Dermis microvascular lymphatic vessel endothelial cell (primary cell): ENCODE measurements around the gene ZNHIT2. TPM values are rescaled to one million over a fixed set of nuclear protein-coding genes. Genes with fewer than 3 reads are reported as not detected.
"Not testable (repeated sequence)": the region's sequence is repeated elsewhere in the genome, so short reads cannot be mapped to it uniquely, and the experiment has no call there.

Experiments used
- DNase-seq, 2 donors: peaks; one replicate each; pipeline versions ENCODE4 v3.0.0 to v3.0.0-alpha.2; 2010; ENCODE audit warnings: low read depth in 2 of 2
- total RNA-seq: library from RNA; depleted of rRNA; stranded (reverse); fragments of >200 nt; gene quantifications from 2 replicates; pipeline ENCODE4 v1.2.1, GENCODE V29; 2014

ZNHIT2 gene
- 6.3 and 7.7 TPM in 2 replicates for total RNA-seq

DNA sequence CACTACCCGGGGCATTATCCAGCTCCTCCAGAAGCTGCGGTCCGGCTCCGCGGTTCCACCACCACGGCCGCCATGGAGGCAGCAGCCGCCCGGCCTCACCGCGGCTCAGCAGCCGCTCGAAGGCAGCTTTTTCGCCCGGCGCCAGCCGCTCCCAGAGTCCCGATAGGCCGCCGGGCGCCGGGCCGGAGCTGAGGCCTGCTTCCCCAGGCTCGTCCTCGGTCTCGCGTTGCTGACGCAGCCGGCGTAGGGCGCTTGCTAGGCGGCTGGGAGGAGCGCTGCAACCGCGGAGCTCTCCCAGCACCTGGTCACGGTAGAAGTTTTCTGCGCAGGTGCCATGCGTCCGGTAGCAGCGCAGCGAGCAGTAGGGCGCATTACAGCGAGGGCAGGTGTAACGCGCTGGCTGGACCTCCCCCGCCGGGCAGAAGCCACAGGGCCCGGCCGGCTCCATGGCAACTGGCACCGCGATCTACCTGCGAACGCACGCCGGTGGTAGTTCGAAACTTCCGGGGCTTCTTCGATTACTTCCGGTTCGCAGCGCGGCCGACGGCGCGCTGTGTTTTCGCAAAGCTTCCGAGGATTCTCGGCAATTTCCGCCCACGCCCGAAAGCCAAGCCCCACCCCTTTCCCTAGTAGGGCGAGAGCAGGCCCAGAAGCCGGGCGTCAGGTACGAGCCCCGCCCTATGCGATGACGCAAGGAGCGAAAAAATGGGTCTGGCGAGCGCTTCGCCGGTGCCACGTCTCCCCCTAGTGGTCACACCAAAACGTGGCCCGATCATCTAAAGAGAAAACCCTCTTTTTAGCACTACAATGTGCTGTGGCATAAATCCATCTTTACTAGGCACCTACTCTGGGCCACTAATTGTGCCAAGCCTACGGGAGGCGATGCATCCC is at the start of gene ZNHIT2:
Gene ZNHIT2 (minus strand): TSS at position 496 of the 891 bp plus-strand sequence. CDS start 48 bp downstream, at position 448.
- DNase-seq: peak; percentile 97 to 99

DNA sequence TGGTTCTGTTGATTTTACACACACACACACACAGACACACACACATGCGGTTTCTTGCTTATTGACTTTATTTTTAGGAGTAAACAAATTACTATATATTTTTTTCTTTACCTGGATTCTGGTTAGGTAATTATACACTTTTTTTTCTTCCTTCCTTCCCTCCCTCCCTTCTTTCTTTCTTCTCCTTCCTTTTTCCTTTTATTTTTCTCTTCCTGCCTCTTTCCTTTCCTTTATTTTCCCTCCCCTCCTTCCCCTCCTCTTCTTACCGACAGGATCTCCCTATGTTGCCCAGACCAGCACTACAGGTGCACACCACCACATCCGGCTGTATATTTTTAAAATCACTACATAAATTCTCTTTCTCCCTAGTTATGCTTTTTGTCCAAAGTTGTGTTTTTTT is 49.4 kb upstream of the ZNHIT2 start:
- no peak for DNase-seq

DNA sequence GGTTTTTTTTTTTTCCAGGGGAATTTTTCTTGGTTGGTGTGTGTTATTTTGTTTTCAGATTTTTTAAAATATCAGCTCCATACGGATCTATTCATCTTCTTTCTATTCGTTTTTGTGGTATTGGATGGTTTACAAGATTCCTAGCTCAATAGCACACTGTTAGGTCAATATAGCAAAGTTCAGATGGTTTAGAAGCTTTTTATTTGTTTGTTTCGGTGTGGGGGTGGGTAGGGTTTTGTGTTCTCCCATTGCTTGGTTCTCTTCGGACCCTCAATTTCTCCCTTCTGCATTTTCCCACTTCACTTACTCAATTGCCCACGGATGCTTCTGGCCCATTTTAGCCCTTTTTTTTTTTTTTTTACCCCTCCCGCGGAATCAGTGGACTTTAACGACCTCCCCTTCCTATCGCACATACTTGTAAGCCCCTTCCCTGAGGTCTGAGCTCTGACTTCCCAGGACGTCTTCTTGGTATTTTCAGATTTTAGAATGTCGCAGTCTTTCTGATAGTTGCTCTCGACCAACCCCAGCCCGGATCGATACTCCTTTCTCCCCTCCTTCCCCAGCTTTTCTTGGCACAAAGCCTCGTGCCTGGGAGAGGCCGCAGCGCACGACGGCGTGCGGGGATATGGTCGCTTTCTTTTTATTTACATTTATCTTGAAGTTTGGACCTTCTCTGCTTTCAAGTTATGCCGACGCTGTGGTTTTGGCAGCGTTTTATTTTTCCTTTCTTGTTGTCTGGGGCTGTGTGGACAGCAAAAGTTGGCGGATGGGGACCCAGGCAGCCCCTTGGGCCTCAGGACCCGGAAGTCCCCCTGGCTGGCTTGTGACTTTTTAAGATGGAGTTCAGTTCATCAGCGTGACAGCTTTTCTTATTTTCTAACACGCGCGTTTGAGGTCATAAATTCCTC is 48.2 kb upstream of the ZNHIT2 start:
- DNase-seq: no peak

DNA sequence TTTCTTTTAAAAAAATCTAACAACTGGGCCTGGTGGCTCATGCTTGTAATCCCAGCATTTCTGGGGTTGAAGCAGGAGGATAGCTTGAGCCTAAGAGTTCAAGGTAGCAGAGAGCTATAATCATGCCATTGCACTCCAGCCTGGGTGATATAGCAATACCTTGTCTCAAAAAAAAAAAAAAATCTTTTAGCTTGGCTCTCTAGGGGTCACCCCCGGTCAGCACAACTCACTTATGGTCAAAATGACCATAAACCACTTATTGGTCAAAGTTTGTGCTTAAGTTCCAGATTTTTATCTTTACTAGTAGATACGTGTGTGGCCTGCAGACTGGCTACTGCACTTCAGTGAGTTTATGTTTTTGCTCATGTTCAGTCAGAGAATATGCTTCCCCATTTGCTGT is 46.2 kb upstream of the ZNHIT2 start:
- DNase-seq: no peak

DNA sequence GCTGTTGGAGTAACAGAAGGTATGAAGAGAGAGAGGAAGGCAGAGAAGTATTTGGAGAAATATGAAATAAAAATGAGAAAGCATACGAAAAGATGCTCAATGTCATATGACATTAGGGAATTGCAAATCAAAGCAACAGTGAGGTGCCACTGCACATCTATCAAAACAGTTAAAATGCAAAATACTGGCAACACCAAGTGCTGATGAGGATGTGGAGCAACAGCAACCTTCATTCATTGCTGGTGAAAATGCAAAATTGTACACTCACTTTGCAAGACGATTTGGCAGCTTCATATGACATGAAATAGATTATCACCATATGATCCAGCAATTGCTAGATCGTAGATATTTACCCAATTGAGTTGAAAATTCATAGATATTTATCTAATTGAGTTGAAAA is 43.1 kb upstream of the ZNHIT2 start:
- DNase-seq: no peak

DNA sequence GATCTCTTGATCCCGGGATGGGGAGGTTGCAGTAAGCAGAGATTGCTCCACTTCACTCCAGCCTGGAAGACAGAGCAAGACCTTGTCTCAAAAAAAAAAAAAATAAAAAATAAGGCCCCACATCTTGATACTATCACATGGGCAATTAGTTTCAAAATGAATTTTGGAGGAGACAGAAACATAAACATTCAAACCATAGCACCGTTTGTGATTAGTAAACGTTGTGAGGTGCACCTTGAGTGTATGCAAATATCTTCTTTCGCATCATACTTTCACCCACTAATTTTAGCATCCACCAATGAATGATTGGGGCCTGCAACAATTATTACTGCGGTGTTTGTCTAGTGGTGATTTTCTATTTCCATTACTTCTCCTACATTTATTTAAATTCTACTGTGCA is 41.5 kb upstream of the ZNHIT2 start:
- no peak for DNase-seq

DNA sequence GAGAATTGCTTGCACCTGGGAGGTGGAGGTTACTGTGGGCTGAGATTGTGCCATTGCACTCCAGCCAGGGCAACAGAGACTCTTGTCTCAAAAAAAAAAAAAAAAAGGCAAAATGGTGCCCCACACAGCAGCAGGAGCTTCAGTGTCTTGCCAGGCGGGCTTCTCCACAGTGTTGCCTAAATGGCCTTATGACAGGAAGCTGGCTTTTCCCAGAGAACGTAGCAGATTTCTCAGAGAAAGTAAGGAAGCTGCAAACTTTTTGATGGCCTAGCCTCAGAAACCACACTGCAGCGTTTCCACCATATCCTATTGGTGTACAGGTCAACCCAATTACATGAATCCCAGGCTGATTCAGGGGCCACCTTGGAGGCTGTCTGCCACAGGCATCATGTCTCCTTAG is 39.8 kb upstream of the ZNHIT2 start:
- DNase-seq: no peak

DNA sequence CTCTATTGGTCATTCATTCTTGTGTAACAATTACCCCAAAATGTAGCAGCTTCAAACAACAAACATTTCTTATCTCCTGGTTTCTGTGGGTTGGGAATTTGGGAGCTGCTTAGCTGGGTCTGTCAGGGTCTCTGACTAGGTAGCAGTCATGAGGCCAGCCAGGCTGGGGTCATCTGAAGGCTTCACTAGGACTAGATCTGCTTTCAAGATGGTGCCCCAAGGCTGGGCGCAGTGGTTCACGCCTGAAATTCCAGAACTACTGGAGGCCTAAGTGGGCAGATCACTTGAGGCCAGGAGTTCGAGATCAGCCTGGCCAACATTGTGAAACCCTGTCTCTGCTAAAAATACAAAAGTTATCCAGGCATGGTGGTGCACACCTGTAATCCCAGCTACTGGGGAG is 39.4 kb upstream of the ZNHIT2 start:
- DNase-seq: no peak

DNA sequence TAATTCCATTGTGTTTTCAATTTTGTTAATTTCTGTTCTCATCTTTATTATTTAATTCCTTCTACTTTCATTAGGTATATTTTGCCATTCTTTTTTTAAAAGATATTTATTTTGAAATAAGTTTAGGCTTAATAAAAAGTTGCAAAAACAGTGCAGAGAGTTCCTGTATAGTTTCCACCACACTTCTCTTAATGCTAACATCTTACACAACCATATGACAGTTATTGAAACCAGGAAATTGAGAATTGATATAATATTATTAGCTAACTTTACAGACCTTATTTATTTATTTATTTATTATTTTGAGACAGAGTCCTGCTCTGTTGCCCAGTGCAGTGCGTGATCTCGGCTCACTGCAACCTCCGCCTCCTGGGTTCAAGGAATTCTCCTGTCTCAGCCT is 38.8 kb upstream of the ZNHIT2 start:
- no peak for DNase-seq

DNA sequence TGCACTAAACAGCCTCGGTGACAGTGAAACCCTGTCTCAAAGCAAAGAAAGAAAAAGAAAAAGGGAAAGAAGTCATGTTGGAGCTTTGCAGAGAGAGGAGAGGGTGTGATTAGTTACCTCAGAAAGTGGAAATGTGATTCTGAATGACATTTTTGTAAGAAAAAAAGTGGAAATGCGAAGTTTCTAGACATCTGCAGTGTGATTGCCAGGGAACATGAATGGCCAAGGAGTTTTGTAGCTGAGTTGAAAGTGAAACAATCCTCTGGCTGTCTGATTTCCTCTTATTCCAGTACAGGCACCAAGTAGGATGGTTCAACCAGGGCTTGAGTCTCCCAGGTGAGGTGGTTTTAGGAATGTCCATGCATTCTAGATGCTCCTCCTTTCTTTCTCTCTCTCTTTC is 34.6 kb upstream of the ZNHIT2 start:
- no peak for DNase-seq

DNA sequence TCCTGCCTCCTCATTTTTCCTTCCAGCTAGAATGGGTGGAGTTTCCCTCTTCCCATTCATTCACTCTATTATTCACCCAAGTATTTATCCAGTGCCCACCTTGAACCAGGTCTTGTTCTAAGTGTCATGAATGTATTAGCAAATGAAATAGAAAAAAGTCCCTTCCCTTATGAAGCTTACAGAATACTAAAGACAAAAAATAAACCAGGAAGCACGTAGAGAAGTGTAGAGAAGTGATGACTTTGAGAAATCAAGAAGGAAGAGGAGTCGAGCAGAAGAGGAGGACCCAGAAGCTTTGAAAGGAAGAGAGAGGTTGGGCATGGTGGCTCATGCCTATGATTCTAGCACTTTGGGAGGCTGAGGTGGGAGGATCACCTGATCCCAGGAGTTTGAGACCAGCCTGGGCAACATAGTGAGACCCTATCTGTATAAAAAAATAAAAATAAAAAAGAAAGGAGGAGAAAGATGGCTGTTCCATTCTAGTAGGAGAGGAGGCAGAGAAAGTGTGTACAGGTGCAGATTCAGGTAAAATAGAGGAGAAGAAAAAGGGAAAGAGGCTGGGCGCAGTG is 33.9 kb upstream of the ZNHIT2 start:
- DNase-seq: no peak

DNA sequence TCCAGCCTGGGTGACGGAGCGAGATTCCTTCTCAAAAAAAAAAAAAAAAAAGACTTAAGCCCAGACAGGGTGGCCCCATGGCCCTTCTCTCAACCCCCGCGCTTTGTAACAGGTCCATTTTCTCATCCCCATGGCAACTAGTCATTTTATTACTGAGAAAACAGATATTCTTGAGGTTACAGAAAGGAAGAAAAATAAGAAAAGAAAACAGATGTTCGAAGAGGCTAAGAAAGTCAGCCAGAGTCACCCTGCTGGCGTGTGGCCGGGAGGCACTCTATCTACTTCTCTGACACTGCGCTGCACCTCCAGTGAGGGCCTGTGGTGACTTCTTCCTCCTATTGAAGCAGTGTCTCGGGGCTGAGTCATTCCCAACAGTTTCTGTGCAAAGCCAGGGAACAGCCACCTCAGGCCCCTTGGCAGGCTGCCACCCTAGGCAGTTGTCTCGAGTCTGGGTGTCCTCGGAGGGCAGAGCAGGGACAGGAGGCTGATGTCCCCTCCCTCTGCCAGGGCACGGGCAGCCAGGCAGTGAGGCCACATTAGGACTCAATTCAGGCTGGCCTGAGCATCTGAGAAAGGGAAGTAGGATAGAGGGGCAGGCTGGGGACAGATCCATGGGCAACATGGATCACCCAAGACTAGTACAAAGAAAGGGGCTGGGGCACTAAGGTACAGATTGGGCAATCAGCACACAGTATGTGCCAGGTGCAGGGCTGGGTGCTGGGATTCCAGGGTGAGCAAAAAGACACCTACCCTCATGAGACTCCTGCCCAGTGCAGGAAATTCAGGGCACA is 33.2 kb upstream of the ZNHIT2 start:
- peak in 1 of 2 donors; percentile 78 for DNase-seq

DNA sequence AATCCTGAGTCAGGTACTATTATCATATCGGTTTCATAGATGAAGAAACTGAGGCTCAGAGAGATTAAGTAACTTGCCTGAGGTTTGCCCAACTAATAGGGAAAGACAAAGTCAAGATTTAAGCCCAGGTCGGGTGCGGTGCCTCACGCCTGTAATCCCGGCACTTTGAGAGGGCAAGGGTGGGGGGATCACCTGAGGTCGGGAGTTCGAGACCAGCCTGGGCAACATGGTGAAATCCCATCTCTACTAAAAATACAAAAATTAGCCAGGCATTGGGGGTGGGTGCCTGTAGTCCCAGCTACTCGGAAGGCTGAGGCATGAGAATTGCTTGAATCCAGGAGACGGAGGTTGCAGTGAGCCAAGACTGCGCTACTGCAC is 32.6 kb upstream of the ZNHIT2 start:
- not testable (repeated sequence) for DNase-seq

DNA sequence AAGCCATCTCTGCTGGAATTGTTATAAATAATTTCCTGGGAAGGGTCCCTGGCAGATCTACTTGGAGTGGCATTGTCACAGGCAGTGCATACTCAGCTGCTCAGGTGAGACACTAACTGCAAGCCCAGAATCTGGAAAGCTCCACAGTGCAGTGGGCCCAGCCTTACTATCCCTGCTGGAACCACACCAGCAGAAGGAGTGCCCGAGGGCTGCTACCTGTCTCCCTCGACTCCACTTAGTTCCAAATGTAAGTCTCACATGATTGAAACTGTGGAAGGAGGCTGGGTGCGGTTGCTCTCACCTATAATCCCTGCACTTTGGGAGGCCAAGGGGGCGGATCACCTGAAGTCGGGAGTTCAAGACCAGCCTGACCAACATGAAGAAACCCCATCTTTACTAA is 31.2 kb upstream of the ZNHIT2 start:
- DNase-seq: no peak

DNA sequence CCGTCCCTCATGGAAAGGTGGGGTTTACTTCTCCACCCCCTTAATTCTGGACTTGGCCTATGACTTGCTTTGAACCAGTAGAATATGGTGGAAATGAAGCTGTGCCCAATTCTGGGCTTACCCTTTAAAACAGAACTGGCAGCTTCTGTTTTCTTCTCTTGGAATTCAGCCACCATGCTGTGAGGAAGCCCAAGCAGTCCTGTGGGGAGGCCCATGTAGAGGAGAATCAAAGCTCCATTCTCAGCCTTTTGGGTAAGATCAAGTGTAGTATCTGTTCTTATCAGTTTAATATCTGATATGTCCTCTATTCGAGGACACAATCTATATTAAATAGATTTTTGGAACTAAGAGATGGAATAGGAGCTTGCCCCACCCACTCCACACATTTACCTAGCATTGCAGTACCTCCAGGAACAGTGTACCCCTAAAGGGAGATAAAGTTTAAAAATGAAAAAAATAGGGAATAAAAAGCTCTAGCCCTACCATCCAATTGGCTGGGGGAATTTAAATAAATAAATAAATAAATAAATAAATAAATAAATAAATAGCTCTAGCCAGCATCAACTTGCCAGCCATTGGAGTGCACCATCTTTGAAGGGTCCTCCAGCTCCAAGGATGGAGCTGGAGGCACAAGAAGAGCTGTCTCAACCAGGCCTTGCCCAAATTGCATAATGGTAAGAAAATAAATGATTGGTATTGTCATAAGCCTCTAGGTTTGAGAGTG is 30.0 kb upstream of the ZNHIT2 start:
- no peak for DNase-seq

DNA sequence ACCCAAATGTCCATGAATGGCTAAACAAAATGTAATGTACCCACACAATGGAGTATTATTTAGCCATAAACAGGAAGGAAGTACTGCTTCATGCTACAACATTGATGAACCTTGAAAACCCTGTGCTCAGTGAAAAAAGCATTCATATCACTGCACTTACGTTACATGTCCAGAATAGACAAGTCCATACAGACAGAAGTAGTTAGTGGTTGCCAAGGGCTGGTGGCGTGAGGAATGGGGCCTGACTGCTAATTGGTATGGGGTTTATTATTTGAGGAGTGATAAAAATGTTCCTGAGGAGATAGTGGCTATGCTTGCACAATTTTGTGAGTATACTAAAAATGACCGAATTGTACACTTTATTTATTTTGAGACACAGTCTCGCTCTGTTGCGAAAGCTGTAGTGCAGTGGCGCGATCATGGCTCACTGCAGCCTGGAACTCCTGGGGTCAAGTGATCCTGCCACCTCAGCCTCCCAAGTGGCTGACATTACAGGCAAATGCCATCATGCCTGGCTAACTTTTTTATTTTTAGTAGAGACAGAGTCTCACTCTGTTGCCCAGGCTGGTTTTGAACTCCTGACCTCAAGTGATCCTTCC is 24.5 kb upstream of the ZNHIT2 start:
- no peak for DNase-seq

DNA sequence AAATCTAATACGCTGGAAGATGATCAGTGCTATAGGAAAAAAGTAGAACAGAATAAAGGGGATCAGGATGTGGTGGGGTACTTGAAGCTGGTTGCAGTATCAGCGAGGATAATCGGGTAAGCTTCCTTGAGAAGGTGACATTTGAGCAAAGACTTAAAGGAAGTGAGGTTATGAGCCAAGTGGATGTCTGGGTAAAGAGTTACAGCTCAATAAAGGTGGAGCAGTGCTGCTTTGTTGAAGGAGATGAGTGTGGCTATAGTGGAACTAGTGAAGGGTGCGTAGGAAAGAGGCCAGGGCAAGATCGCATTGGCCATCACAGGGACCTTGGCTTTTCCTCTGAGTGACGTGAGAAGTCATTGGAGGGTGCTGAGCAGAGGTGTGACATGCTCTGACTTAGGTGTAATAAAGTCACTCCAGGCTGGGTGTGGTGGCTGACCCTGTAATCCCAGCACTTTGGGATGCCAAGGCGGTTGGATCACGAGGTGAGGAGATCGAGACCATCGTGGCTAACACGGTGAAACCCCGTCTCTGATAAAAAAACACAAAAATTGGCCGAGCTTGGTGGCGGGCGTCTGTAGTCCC is 19.1 kb upstream of the ZNHIT2 start:
- DNase-seq: no peak

DNA sequence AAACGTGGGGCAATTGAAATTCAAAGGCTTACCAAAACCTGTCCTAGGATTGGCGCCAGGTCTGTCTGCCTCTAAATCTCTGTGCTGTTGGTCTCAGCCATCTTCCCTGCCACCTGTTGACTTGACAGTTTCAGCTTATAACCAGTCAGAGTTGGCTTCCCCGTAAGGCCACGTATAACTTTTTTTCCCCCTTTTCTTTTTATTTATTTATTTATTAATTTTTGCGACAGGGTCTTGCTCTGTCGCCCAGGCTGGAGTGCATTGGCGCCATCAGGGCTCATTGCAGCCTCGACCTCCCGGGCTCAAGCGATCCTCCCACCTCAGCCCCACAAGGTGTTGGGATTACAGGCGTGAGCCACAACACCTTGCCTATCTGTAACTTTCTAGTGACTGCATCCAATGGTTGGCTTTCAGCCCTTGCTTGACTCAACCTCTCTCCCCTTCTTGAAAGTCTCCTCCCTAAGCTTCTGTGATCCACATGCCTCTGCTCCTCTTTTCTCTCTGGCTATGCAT is 18.2 kb upstream of the ZNHIT2 start:
- DNase-seq: no peak

DNA sequence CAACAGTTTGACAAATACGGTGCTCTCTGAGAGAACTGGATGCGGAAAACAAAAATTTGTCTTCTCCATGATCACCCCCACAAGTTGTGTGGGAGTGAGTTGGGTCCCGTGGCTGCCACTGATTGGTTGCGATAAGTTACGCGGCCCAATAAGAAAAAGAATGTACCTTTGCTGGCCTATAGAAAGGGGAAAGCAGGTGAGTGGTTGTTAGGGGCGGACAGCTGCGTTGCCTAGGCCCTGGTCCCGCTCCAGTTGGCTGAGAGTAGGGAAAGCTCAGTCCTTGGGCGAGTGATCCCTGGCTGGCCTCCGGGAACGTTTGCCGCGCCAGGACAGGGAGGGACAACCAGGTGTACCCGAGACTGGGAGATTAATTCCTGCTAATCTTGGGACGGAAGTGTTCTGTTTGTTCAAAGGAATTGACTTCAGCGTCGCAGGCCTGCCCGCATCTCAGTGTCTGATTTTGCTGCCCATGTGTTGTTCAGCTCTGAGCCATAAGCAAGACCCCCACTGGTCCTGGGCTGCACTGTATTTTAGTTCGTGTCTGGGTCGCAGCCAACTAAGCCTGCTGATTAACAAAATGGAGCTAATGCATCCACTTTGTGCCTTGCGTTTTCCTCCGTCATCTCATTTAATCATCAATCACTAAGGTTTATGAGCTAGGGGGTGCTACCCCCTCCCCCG is 17.6 kb upstream of the ZNHIT2 start:
- DNase-seq: peak; percentile 96 to 99
